ENCODE results near the gene GLOD5. TPM values are rescaled to one million over a fixed set of nuclear protein-coding genes. Genes with fewer than 3 reads are reported as not detected.

The GLOD5 gene
- total RNA-seq, 1 experiment from 2014 or later, result not detected

DNA sequence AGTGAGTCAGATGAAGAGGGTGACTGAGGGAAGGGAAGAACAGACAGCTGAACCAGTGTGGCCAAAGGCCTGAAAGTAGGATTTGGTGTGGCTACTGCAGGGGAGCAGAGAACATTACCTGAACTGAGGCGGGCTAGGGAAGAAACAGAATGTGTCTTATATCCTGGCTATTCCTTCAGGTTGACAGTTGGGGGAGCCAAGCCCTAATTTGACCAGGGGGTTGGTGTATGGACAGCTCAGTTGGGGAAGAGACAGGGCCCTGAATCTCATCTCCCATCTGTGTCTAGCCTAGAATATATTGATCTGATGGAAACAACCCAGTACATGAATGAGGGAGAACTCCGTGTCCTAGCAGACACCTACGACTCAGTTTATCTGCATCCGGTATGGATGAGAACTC lies 44.5 kb downstream of the GLOD5 start:
- H3K79me2 ChIP-seq (ENCODE audit: insufficient read depth, low read length), result no peaks in the 10 kb centered on the region
- H2BK12ac ChIP-seq (ENCODE audit: insufficient read length, low read depth, low read length), result no peak overlapping the region
- H3T11ph ChIP-seq (ENCODE audit: low read length), result no peak overlapping the region
- no peak overlapping the region for H2BK20ac ChIP-seq (ENCODE audit: low read depth, low read length, poor library complexity, severe bottlenecking)
- H3K4me1 Mint-ChIP-seq, result peaks cover 0 to 7% of the 10 kb centered on the region in 2 experiments; a peak in 3 of 4 replicates
- peaks cover 21 to 47% (median 42%) of the 10 kb centered on the region in 3 experiments for H3K36me3 Mint-ChIP-seq (ENCODE audit: insufficient read depth in 1 of 3, low read depth in 3 of 3)
- no peak overlapping the region for H3K23ac ChIP-seq (ENCODE audit: insufficient read length, low read depth, low read length)
- H3K18ac ChIP-seq (ENCODE audit: insufficient read length, low read depth, low read length), result no peak overlapping the region
- H3K79me1 ChIP-seq (ENCODE audit: insufficient read depth, low read depth, low read length, poor library complexity, severe bottlenecking), result no peaks in the 10 kb centered on the region
- H3K56ac ChIP-seq (ENCODE audit: insufficient read length, low read depth, low read length), result no peak overlapping the region
- H3K27ac ChIP-seq (ENCODE audit: insufficient read length, low read depth, low read length), result no peak overlapping the region
- H3K27me3 ChIP-seq (ENCODE audit: insufficient read depth, low read length), result no peaks in the 10 kb centered on the region
- no peaks in the 10 kb centered on the region for H3K9me3 ChIP-seq (ENCODE audit: control insufficient read depth, low read depth, low read length)
- no peaks in the 10 kb centered on the region for H3K4me1 ChIP-seq (ENCODE audit: insufficient read depth, low read length)
- H3K9me3 Mint-ChIP-seq, result peaks cover 63 to 69% of the 10 kb centered on the region in 2 experiments
- no peak overlapping the region for H3K4ac ChIP-seq (ENCODE audit: low read depth, low read length)
- H4K5ac ChIP-seq (ENCODE audit: insufficient read length, low read depth, low read length), result no peak overlapping the region
- H3K9ac ChIP-seq (ENCODE audit: extremely low read depth, insufficient read length, low read length), result no peak overlapping the region
- no peak overlapping the region for H2AK5ac ChIP-seq (ENCODE audit: insufficient read length, low read length)
- peak overlapping the region in 1 of 2 experiments; percentile 4; a peak in 1 of 5 replicates for H3K4me3 Mint-ChIP-seq
- H3K14ac ChIP-seq (ENCODE audit: insufficient read depth, low read length), result no peak overlapping the region
- no peak overlapping the region for H4K91ac ChIP-seq (ENCODE audit: insufficient read length, low read depth, low read length)
- no peak overlapping the region for H3K4me2 ChIP-seq (ENCODE audit: insufficient read depth, insufficient read length, low read length)
- H2BK15ac ChIP-seq (ENCODE audit: low read depth, low read length), result no peak overlapping the region
- H4K20me1 ChIP-seq (ENCODE audit: control insufficient read depth, insufficient read depth, insufficient read length), result no peaks in the 10 kb centered on the region
- no CpG with 5 or more reads among the region's 4 CpGs for WGBS (ENCODE audit: extremely low coverage, insufficient read length, low lambda C conversion rate)
- H3K23me2 ChIP-seq (ENCODE audit: insufficient read length, low read depth, low read length, poor library complexity, severe bottlenecking), result peaks cover 3% of the 10 kb centered on the region
- H2BK120ac ChIP-seq (ENCODE audit: low read depth, low read length, poor library complexity, severe bottlenecking), result no peak overlapping the region
- DNase-seq, result no peak
- H3K27me3 Mint-ChIP-seq (ENCODE audit: low read depth), result no peaks in the 10 kb centered on the region
- no peak overlapping the region for H2AFZ ChIP-seq (ENCODE audit: low read length)
- TF ChIP-seq, protein P1, sequence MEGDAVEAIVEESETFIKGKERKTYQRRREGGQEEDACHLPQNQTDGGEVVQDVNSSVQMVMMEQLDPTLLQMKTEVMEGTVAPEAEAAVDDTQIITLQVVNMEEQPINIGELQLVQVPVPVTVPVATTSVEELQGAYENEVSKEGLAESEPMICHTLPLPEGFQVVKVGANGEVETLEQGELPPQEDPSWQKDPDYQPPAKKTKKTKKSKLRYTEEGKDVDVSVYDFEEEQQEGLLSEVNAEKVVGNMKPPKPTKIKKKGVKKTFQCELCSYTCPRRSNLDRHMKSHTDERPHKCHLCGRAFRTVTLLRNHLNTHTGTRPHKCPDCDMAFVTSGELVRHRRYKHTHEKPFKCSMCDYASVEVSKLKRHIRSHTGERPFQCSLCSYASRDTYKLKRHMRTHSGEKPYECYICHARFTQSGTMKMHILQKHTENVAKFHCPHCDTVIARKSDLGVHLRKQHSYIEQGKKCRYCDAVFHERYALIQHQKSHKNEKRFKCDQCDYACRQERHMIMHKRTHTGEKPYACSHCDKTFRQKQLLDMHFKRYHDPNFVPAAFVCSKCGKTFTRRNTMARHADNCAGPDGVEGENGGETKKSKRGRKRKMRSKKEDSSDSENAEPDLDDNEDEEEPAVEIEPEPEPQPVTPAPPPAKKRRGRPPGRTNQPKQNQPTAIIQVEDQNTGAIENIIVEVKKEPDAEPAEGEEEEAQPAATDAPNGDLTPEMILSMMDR (conservative IDR thresholded peaks at IDR 0.05), result peak; percentile 15; the same call in 1 of the 3 replicates
- H2BK5ac ChIP-seq (ENCODE audit: insufficient read length, low read length), result no peak overlapping the region
- no peak overlapping the region for H4K8ac ChIP-seq (replicated peaks; ENCODE audit: insufficient read length, low read depth, low read length)
- no peak overlapping the region for H3K27ac Mint-ChIP-seq

Measured in H9 (cell line).